SK-N-MC (cell line): ENCODE results near the gene CEACAM8.
"Not testable (repeated sequence)": the region's sequence is repeated elsewhere in the genome, so short reads cannot be mapped to it uniquely, and the experiment has no call there.

ENCODE experiments used
- DNase-seq: peaks from one replicate; pipeline ENCODE4 v3.0.0-alpha.2; 2011; ENCODE audit warnings: low read depth, low spot score
- H3K27ac ChIP-seq: fragments of 200-600 bp; sonication (generic); 2 replicates; pipeline ENCODE4 v1.5.1; 2016; ENCODE audit warnings: mixed run types
- H3K36me3 ChIP-seq: fragments of 200-600 bp; sonication (generic); 2 replicates; pipeline ENCODE4 v1.6.1; 2017; ENCODE audit warnings: antibody characterized with exemption, low read length, mixed read lengths; ENCODE audit not compliant: insufficient read depth
- H3K4me3 ChIP-seq: fragments of 200-600 bp; sonication (generic); 2 replicates; pipeline ENCODE4 v1.5.1; 2016
- H3K9ac ChIP-seq: fragments of 200-600 bp; sonication (generic); 2 replicates; pipeline ENCODE4 v1.8.0; 2017; ENCODE audit warnings: mixed run types, mixed read lengths; ENCODE audit not compliant: insufficient read length
- H3K9me3 ChIP-seq: fragments of 200-600 bp; sonication (generic); 2 replicates; pipeline ENCODE4 v1.6.1; 2017; ENCODE audit warnings: low read depth, mild to moderate bottlenecking, antibody characterized with exemption, low read length, moderate library complexity, mixed read lengths
- EZH2 ChIP-seq: fragments of 200-600 bp; sonication (generic); IDR thresholded peaks from one replicate; pipeline ENCODE4 v1.6.1; 2017; ENCODE audit warnings: antibody characterized with exemption
- FOXP2 ChIP-seq: optimal IDR thresholded peaks from 2 replicates; pipeline ENCODE3; 2011; ENCODE audit warnings: mild to moderate bottlenecking, moderate library complexity; ENCODE audit not compliant: insufficient read depth; ENCODE audit errors: extremely low read length, control extremely low read depth
- POLR2AphosphoS5 ChIP-seq: IDR thresholded peaks from 2 replicates; pipeline ENCODE4 v1.6.1; 2012; ENCODE audit warnings: mild to moderate bottlenecking, low read depth, low read length, borderline replicate concordance

CEACAM8 gene

DNA sequence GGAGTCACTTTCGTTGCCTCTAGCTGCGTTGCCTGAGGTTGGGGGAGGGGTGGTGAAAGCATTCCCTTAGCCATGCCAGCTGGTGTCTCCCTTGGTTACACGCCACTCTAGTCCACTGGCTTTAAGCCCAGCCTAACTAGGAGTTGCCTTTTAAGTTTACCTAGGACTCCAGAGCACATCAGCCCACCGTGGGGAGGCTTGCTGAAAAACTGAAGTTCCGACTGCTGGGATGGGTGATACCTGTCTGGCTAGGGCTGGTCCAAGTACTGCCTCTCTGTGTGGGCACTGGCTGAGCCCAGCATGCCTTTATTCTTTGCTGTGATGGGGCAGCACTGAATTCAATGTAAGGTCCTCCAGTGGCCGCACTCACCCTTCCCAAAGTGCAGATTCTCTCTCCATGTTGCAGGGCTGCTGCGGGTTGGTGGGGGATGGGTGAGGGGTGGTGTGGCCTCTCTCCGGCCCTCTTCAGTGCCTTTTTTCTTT lies 54.6 kb downstream of the CEACAM8 start:
- Histone ChIP-seq H3K9me3 (no peaks in the 10 kb centered on the region), H3K36me3 (no peaks in the 10 kb centered on the region), H3K9ac (no peak overlapping the region), H3K27ac (no peak overlapping the region), H3K4me3 (no peak overlapping the region)
- TF ChIP-seq FOXP2 = no peak
- TF ChIP-seq EZH2 = no peak
- no peak for TF ChIP-seq POLR2AphosphoS5
- no peak for DNase-seq

DNA sequence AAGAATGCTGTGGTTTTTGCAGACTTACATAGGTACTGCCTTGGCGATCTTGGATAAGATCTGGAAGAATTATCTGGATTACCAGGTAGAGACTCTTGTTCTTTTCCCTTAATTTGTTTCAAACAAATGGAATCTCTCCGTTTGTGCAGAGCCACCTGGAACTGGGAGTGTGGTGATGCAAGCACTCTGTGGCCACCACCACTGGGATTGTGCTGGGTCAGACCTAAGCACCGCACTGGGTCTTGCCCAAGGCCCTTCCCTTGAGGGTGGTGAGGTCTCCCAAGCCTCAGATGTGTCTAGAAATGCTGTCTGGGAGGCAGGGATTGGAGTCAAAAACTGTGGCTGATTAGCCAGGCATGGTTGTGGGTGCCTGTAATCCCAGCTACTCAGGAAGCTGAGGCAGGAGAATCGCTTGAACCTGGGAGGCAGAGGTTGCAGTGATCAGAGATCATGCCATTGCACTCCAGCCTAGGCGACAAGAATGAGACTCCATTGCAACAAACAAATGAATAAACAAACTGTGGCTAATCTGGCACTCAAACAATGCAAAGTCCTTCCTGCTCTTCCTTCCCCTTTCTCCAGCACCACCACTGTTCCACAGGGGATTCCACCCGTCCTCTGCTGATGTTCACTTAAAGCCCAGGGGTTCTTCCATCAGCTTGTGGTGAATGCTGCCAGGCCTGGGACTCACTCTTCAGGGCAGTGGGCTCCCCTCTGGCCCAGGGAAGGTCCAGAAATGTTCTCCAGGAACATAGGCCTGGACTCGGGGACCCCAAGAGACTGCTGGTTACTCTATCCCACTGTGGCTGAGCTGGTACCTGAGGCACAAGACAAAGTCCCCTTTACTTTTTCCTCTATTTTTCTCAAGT lies 55.6 kb downstream of the CEACAM8 start:
- H3K4me3 ChIP-seq = no peak overlapping the region
- no peak overlapping the region for H3K9ac ChIP-seq
- DNase-seq = no peak
- H3K36me3 ChIP-seq = no peaks in the 10 kb centered on the region
- TF ChIP-seq POLR2AphosphoS5 = no peak
- no peak for TF ChIP-seq EZH2
- TF ChIP-seq FOXP2 = no peak
- H3K27ac ChIP-seq = no peak overlapping the region
- no peaks in the 10 kb centered on the region for H3K9me3 ChIP-seq

DNA sequence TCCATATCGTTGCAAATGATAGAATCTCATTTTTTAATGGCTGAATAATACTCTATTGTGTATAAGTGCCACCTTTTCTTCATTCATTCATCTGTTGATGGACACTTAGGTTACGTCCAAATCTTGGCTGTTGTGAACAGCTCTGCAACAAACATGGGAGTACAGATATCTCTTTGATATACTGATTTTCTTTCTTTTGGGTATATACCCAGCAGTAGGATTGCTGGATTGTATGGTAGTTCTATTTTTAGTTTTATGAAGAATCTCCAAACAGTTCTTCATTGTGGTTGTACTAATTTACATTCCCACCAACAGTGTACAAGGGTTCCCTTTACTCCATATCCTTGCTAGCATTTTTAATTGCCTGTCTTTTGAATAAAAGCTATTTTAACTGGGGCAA lies 59.4 kb downstream of the CEACAM8 start:
- not testable (repeated sequence) for DNase-seq, H3K9ac ChIP-seq

DNA sequence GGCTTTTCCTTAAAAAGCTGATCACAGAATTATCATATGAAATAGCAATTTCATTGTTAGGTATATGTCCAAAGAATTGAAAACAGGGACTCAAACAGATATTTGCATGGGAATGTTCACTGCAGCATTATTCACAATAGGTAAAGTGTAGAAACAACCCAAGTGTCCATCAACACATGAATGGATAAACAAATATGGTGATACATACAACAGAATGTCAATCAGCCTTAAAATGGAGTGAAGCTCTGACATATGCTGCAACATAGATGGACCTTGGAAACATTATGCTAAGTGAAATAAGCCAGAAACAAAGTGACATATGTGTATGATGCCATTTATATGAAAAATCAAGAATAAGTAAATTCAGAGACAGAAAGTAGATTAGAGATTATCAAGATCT lies 60.3 kb downstream of the CEACAM8 start:
- H3K9ac ChIP-seq = no peak overlapping the region
- TF ChIP-seq EZH2 (no peak), POLR2AphosphoS5 (no peak), FOXP2 (no peak)
- H3K36me3 ChIP-seq = no peaks in the 10 kb centered on the region
- no peaks in the 10 kb centered on the region for H3K9me3 ChIP-seq
- no peak overlapping the region for H3K4me3 ChIP-seq
- no peak overlapping the region for H3K27ac ChIP-seq
- DNase-seq = no peak

More for the DNA sequence above, 59.4 kb downstream of the CEACAM8 start:
- H3K9me3 ChIP-seq, H3K36me3 ChIP-seq, H3K27ac ChIP-seq, H3K4me3 ChIP-seq: not testable (repeated sequence)

DNA sequence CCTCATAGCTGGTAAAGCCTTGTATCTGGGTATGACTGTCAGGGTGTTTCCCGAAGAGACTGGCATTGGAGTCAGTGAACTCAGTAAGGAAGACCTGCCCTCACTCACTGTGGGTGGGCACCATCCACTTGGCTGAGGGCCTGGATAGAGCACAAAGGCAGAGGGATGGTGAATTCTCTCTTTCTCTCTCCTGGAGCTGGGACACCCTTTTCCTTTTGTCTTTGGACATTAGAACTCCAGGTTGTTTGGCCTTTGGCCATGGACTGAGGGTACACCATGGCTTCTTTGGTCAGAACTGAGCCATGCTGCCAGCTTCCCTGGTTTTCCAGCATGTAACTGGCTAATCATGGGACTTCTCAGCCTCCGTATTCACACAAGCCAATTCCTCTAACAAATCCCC lies 61.8 kb downstream of the CEACAM8 start:
- Histone ChIP-seq H3K36me3 (no peaks in the 10 kb centered on the region), H3K4me3 (no peak overlapping the region), H3K9ac (no peak overlapping the region), H3K27ac (no peak overlapping the region), H3K9me3 (no peaks in the 10 kb centered on the region)
- DNase-seq = no peak
- TF ChIP-seq POLR2AphosphoS5 (no peak), EZH2 (no peak), FOXP2 (no peak)

DNA sequence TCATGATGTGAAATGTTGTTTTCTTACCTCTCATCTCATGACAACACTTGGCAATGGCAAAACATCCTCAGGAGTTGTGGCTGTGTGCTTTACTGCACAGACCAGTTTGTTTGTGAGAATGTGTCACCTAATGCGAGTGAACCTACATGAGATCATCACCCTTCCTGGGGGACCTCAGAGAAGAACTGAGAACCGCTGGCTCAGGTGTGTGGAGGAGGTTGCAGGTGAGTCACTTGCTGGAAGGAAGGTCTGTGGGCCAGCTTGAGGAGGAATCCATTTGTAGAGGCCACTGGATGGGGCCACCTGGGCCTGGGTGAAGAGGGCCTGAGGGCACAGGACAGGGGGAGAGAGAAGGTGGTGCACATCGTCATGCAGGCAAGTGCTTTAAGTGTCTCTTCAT lies 63.4 kb downstream of the CEACAM8 start:
- Histone ChIP-seq H3K27ac (no peak overlapping the region), H3K36me3 (no peaks in the 10 kb centered on the region), H3K9ac (no peak overlapping the region), H3K9me3 (no peaks in the 10 kb centered on the region), H3K4me3 (no peak overlapping the region)
- TF ChIP-seq FOXP2 = no peak
- no peak for DNase-seq
